ENCODE measurements around the gene ADD3.

Gene ADD3

DNA sequence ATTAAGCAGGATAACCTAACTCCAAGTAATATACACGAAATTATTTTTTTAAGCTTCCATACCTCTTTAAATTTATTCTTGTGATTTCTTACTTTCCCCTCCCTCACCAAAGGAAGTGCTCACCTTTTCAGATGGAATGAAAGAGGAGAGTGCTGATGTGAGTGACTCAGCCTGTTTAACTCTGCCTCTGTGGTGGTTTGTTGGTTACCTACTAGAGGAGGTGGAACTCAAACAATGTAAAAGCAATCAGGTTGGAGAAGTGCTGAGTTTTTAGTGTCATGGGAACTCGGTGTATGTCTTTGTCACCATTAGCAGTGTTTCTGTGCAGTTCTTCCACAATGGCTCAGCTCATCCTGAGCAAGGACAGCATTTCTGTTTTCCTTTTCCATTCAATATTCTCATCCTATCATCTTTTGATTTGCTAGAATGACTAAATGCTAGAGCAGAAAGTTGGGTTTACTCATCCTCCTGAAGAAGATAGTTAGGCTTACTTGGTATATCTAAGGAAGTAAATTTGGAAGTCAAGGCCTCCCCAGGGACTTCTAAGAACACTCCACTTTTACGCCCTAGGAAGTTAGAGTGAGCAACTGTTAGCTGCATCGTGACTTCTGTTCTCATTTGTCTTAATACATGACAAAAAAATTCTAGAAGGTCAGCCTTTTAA is 6.0 kb downstream of the ADD3 start:
- no peak for DNase-seq (ENCODE audit: low spot score)
- ATAC-seq (ENCODE audit: low read depth): peak; percentile 91
- Histone ChIP-seq H3K36me3 (ENCODE audit: low read depth) (no peaks in the 10 kb centered on the region), H3K27me3 (ENCODE audit: insufficient read depth, poor library complexity, severe bottlenecking) (no peaks in the 10 kb centered on the region), H3K4me1 (ENCODE audit: insufficient read depth, poor library complexity, severe bottlenecking) (peaks cover 30% of the 10 kb centered on the region), H3K4me3 (ENCODE audit: severe bottlenecking) (no peak overlapping the region), H3K9me3 (ENCODE audit: severe bottlenecking) (no peaks in the 10 kb centered on the region), H3K27ac (ENCODE audit: poor library complexity, severe bottlenecking) (no peak overlapping the region)
- TF ChIP-seq, protein P1, sequence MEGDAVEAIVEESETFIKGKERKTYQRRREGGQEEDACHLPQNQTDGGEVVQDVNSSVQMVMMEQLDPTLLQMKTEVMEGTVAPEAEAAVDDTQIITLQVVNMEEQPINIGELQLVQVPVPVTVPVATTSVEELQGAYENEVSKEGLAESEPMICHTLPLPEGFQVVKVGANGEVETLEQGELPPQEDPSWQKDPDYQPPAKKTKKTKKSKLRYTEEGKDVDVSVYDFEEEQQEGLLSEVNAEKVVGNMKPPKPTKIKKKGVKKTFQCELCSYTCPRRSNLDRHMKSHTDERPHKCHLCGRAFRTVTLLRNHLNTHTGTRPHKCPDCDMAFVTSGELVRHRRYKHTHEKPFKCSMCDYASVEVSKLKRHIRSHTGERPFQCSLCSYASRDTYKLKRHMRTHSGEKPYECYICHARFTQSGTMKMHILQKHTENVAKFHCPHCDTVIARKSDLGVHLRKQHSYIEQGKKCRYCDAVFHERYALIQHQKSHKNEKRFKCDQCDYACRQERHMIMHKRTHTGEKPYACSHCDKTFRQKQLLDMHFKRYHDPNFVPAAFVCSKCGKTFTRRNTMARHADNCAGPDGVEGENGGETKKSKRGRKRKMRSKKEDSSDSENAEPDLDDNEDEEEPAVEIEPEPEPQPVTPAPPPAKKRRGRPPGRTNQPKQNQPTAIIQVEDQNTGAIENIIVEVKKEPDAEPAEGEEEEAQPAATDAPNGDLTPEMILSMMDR (IDR thresholded peaks at IDR 0.05; ENCODE audit: poor library complexity, severe bottlenecking): no peak

DNA sequence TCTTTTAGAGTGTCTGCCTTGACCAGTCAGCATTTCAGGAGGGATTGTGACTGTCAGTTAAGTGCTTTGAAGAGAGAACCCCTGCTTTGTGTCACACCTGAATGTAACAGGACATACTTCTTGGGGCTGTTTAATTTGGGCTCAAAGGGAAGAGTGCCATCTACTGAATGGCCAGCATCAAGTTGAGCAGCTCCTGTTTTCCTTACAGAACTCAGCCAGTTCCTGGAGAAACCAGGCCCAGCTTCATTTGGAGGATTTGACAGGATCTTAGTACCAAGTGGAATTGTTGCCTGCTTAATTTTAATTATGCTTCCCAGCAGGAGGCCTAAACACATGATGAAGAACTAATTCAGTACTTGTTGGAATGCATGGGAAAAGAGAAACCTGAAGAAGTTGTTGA is 8.3 kb downstream of the ADD3 start:
- Histone ChIP-seq H3K27me3 (ENCODE audit: insufficient read depth, poor library complexity, severe bottlenecking) (no peaks in the 10 kb centered on the region), H3K27ac (ENCODE audit: poor library complexity, severe bottlenecking) (no peak overlapping the region), H3K9me3 (ENCODE audit: severe bottlenecking) (no peaks in the 10 kb centered on the region), H3K4me3 (ENCODE audit: severe bottlenecking) (no peak overlapping the region), H3K36me3 (ENCODE audit: low read depth) (no peaks in the 10 kb centered on the region), H3K4me1 (ENCODE audit: insufficient read depth, poor library complexity, severe bottlenecking) (peaks cover 17% of the 10 kb centered on the region)
- TF ChIP-seq, protein P1 (IDR thresholded peaks at IDR 0.05; ENCODE audit: poor library complexity, severe bottlenecking): peak; percentile 58
- 0 out of 3 replicates have a peak, but pooled peaks have one; percentile 46 for ATAC-seq (ENCODE audit: low read depth)
- no peak for DNase-seq (ENCODE audit: low spot score)

DNA sequence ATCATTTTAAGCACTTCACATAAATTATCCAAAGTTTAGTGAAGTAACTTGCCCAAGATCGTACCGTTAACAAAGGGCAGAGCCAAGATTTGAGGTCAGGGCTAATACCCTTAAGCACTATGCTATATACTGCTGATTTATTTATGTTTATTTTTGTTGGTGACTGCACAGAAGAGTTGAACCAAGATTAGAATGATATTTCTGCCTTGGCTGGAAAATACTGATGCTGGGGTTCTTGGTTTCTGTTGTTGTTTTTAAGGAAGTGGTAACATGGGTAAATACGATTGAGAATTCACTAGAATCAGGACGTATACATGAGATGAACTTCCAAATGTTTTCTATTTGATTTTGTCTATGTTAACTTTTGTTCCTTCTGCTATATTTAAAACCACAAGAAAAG is 9.3 kb downstream of the ADD3 start:
- ATAC-seq (ENCODE audit: low read depth) (no peak), DNase-seq (ENCODE audit: low spot score) (no peak)
- Histone ChIP-seq H3K4me1 (ENCODE audit: insufficient read depth, poor library complexity, severe bottlenecking) (peaks cover 8% of the 10 kb centered on the region), H3K27me3 (ENCODE audit: insufficient read depth, poor library complexity, severe bottlenecking) (no peaks in the 10 kb centered on the region), H3K27ac (ENCODE audit: poor library complexity, severe bottlenecking) (no peak overlapping the region), H3K9me3 (ENCODE audit: severe bottlenecking) (no peaks in the 10 kb centered on the region), H3K4me3 (ENCODE audit: severe bottlenecking) (no peak overlapping the region), H3K36me3 (ENCODE audit: low read depth) (no peaks in the 10 kb centered on the region)
- TF ChIP-seq, protein P1 (IDR thresholded peaks at IDR 0.05; ENCODE audit: poor library complexity, severe bottlenecking): no peak

DNA sequence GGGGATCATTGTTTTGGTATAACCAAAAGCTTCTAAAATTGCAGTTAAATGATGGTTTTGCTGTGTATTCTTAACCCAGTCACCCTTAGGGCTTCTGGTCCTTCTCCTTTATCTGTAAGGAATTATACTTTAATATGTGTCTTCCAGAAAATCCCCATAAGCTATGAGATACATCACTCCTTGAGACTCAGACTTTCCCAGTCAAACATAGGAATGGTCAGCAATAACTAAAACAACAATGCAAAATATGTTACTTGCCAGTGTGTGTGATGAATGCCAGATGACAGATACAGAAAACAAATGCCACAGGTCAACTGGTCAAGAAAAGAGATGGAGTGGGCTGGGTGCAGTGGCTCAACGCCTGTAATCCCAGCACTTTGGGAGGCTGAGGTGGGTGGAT is 10.1 kb downstream of the ADD3 start:
- Histone ChIP-seq H3K4me1 (ENCODE audit: insufficient read depth, poor library complexity, severe bottlenecking) (peaks cover 8% of the 10 kb centered on the region), H3K27me3 (ENCODE audit: insufficient read depth, poor library complexity, severe bottlenecking) (no peaks in the 10 kb centered on the region), H3K9me3 (ENCODE audit: severe bottlenecking) (no peaks in the 10 kb centered on the region), H3K36me3 (ENCODE audit: low read depth) (no peaks in the 10 kb centered on the region), H3K27ac (ENCODE audit: poor library complexity, severe bottlenecking) (no peak overlapping the region), H3K4me3 (ENCODE audit: severe bottlenecking) (no peak overlapping the region)
- TF ChIP-seq, protein P1 (IDR thresholded peaks at IDR 0.05; ENCODE audit: poor library complexity, severe bottlenecking): no peak
- DNase-seq (ENCODE audit: low spot score) (no peak), ATAC-seq (ENCODE audit: low read depth) (no peak)

DNA sequence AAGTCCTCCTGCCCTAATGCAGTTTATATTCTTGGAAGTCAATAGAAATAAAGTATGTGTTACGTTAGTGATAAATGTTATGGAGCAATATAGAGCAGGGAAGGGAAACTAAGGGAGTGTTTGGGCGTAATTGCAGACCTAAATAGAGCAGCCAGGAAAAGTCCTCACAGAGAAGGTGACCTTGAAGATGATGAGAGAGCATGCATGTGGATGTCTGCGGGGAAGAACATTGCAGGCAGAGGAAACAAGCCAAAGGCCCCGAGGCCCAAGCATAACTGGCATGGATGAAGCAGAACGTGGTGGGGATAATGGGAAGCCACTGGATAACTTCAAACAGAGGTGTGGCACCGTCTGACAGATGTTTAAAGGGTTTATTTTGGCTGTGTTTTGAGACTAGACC is 12.5 kb downstream of the ADD3 start:
- Histone ChIP-seq H3K4me1 (ENCODE audit: insufficient read depth, poor library complexity, severe bottlenecking) (no peaks in the 10 kb centered on the region), H3K36me3 (ENCODE audit: low read depth) (no peaks in the 10 kb centered on the region), H3K9me3 (ENCODE audit: severe bottlenecking) (no peaks in the 10 kb centered on the region), H3K27ac (ENCODE audit: poor library complexity, severe bottlenecking) (no peak overlapping the region), H3K27me3 (ENCODE audit: insufficient read depth, poor library complexity, severe bottlenecking) (no peaks in the 10 kb centered on the region), H3K4me3 (ENCODE audit: severe bottlenecking) (no peak overlapping the region)
- no peak for ATAC-seq (ENCODE audit: low read depth)
- TF ChIP-seq, protein P1 (IDR thresholded peaks at IDR 0.05; ENCODE audit: poor library complexity, severe bottlenecking): no peak
- no peak for DNase-seq (ENCODE audit: low spot score)

Data from RWPE2 (cell line).